OCI-LY1 (cell line): ENCODE data around the gene LMBR1.

Source experiments
- CTCF ChIP-seq: fragments of 200-600 bp; sonication (generic), shearing (Covaris generic); IDR thresholded peaks from 2 replicates; pipeline ENCODE4 v1.5.1; 2017; ENCODE audit warnings: mild to moderate bottlenecking, antibody characterized with exemption, low read length, moderate library complexity, mixed read lengths
- EZH2 ChIP-seq: fragments of 200-600 bp; sonication (generic), shearing (Covaris generic); IDR thresholded peaks from 2 replicates; pipeline ENCODE4 v1.8.0; 2017; ENCODE audit warnings: borderline replicate concordance, mixed run types, mild to moderate bottlenecking, antibody characterized with exemption, low read length, moderate library complexity, mixed read lengths

DNA sequence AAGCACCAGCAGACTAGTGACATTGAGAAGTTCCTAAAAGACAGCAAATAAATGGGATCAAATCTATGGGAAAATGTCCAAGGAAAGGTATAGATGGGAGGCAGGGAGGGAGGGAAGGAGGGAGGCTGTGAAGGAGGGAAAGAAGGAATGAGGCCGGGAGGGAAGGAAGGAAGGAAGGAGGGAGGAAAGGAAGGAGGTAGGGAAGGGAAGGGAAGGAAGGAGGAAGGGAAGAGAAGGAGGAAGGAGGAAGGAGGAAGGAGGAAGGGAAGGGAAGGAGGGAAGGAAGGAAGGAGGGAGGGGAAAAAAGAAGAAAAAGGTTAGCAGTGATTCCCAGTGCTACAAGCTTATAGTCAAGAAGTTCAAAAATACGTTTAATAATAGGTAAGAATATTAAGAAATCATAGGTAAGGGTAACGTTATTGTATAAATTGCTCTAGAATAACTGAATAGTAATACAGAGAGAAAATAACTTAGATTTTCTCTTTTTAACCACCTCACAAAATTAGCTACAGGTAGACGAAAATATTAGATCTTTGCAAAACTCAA lies 106.9 kb downstream of the LMBR1 start:
- TF ChIP-seq CTCF (no peak), EZH2 (no peak)
